Activated T-cell treated with anti-CD3 and anti-CD28 coated beads for 24 hours (primary cell): ENCODE results near the gene FOLH1.
"Not testable (repeated sequence)": the region's sequence is repeated elsewhere in the genome, so short reads cannot be mapped to it uniquely, and the experiment has no call there.

Source experiments
- DNase-seq: peaks from one replicate; pipeline ENCODE4 v3.0.0-alpha.2; 2020; ENCODE audit warnings: low read depth

The FOLH1 gene

DNA sequence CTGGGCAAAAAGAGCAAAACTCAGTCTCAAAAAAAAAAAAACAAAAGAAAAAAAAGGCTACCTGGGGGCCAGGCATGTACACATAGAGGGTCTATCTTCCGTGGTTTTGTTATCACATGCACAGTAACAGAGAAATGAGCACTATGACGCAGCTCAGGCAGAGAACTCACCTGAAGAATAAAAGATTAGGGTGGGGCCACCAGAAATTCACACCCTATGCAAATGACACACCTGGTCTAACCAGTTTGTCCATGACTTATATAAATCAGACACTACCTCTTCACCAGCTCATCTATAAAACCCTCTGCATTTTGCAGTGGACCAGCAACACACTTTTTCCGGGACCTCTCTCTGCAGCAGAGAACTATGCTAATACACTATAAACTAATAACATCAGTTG lies 30.5 kb downstream of the FOLH1 start:
- DNase-seq, result not testable (repeated sequence)

DNA sequence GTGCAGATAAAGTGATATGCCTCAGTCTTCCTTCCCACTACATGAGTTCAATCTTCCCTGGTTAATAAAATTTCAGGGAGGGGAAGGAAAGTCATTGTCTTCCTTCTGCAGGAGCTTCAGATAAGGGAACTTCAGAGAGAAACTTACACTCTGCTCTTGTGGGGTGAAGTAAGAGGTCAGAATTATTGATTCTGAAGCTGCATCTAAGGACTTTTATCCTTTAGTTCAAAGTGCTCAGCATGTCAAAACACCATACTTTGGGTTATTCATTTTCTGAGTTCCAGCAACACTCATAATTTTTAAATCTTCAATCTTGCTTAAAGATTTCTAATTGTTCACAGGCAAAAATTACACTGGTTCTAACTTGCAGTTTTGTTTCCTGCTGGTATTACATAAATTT lies 33.0 kb downstream of the FOLH1 start:
- DNase-seq, result not testable (repeated sequence)

DNA sequence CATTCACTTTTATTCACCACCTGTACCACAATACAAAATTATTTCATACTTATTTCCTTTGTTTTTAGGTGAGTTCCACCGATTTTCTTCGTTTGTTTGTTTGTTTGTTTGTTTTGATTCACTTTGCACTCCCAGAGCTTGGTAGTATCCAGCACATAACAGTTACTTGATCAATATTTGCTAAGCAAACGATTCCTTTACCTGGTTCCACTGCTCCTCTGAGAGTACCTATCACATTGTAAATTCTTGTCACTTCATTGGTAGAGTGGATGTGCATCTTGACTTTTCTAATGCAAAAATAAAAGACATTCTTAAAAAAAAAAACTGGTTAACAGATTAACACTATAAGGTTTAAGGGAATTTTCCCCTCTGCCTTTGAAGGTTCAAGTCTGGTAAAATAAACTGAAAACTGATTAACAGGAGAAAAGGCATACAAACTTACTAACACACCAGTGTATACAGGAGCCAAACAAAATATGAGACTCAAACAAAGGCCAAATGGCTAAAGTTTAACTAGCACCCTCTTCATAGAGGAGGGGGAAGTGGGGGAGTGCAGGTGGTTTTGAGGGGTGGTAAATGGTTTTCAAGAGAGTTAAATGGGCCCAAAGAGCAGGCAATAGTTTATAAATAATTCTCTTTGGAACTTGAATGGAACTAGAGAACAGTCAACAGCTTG lies 33.6 kb downstream of the FOLH1 start:
- DNase-seq, result not testable (repeated sequence)

DNA sequence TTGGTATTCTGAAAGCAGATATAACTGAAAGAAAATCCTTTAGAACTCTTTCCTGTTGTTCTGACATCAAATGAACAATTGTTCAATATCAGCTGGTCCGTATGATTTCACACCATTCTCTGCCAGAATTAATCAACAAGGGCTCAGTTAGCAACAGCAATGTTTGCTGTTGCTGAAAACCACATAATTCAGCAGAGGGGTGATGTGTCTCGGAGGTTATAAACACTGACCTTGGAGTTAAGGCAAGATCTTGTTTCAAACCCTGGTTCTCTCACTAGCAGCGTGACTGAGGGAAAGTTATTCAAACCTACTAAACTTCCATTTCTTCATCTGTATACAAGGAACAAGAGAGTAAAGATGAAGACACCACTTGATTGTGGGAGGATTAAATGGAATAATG lies 36.8 kb downstream of the FOLH1 start:
- not testable (repeated sequence) for DNase-seq

DNA sequence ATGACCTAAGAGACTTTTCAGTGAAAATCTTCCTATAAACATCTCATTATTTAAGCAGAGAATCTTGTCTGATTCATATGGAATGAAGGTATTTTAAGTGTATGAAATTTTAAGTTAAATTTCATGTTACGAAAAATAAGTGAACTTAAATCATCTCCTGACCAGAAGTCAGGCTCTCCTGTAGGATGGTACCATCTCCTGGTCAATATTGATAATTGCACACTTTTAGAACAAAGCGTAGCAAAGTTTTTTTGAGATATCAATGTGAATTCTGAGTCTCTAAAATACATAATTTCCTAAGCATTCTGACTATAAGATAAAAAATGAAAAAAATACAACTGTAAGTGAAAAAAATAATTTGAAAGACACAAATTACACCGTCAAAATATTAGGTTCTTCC lies 38.8 kb downstream of the FOLH1 start:
- not testable (repeated sequence) for DNase-seq

DNA sequence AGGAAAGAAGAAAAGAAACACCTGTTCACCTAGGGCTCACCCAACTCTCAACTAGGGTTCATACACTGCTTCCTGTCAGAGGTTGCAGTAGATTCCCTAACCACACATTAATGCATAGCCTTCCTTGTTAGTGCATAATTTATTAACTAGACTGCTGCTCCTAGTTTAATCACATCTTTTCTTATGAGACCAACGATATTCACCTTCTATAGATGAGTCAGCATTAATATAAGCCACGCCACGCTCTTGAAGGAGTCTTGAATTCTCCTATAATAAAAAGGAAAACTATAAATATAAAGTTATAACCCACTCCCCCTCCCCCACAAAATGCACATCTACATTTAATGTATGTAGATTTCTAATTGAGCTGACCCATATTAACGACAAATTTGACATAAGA lies 39.4 kb downstream of the FOLH1 start:
- not testable (repeated sequence) for DNase-seq

DNA sequence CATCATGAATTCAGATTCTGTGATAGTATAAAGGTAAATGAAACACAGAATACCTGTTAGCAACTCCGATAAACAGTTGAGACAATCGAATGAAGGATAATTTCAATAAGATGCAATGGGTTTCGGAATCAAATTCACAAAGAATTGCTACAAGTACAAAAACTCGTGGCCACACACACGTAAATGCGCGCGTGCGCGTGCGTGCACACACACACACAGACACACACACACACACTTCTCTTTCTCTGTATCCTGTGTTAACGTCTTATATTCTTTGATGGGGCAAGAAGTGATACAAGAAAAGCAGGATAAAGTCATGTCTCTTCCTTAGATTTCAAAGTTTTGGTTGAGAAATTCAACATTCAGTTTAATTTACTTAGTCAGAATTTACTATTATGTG lies 57.2 kb downstream of the FOLH1 start:
- no peak for DNase-seq

DNA sequence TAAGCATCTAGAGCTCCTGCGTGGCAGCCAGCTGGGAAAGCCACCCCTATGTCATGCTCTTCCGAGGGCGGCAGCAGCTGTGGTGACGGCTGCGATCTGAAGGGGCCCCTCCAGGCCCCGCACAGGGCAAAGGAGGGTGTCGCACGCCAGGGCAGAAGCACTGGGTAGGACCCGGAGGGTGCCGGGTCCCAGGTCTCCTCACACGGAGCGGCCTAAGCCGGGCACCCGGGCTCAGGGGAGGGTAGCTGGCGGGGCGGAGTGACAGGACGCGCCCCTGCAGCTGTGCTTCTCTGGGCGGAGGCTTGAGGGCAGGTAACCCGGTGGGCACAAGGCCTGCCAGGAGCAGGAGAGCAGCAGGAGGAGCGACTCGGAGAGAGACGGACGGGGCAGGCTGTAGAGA lies 106.0 kb downstream of the FOLH1 start:
- not testable (repeated sequence) for DNase-seq
